ENCODE data around the gene ZNF121. TPM values are rescaled to one million over a fixed set of nuclear protein-coding genes. Genes with fewer than 3 reads are reported as not detected.

ZNF121 gene
- total RNA-seq, result 10 to 100 TPM; 10.1 to 21.0 (median 14.0) TPM

- peaks cover 12% of the 10 kb centered on the region for H3K27me3 ChIP-seq
- WGBS, 2 donors (ENCODE audit: low coverage in 1 of 2), result 0 to 1% methylated on average over 4 to 50 of the region's 51 CpGs
- H3K27ac ChIP-seq, result peak within 1 kb of the TSS; percentile 86 to 92 (median 89)
- intact Hi-C loops (cut with DNase I; ENCODE audit: low total_unique reads), result no loop called here
- H3K4me3 ChIP-seq, result peak within 1 kb of the TSS; percentile 65 to 77 (median 72)
- TF ChIP-seq POLR2AphosphoS5 (IDR thresholded peaks at IDR 0.05), result peak; percentile 47 to 76 (median 55)
- TF ChIP-seq EP300 (IDR thresholded peaks at IDR 0.05; ENCODE audit: low read depth), result no peak
- TF ChIP-seq CTCF (IDR thresholded peaks at IDR 0.05), result no peak
- TF ChIP-seq POLR2A (IDR thresholded peaks at IDR 0.05), result peak; percentile 49
- DNase-seq, result peak; percentile 88
- H3K4me1 ChIP-seq, result peaks cover 7 to 16% (median 9%) of the 10 kb centered on the region in 4 donors
- in situ Hi-C loops (cut with MboI; ENCODE audit: low pct_ligation_motif_present in 1 of 4, low pct_unique_long_range_greater_than_20kb in 1 of 4, low sequenced_read_pairs in 3 of 4), result loop anchor here in 1 of 4 donors (25.0 kb wide), 1 partner anchor 447 kb away; the partner anchor contains the start of genes OR7G3 and ZNF317
- H3K9me3 ChIP-seq, result peaks cover 0 to 15% of the 10 kb centered on the region in 2 donors
- H3K36me3 ChIP-seq, result peaks cover 0 to 19% (median 0%) of the 10 kb centered on the region in 4 donors
Observed at GRCh38 chr19:9584073-9584833, at the start of gene ZNF121. Gene ZNF121, minus strand, starts transcription at chr19:9584504. Its CDS starts 16,407 bp downstream, at chr19:9568097.

GRCh38 chr19:9627856-9628255, 43.6 kb upstream of the ZNF121 start:
- Histone ChIP-seq H3K36me3 (peaks cover 0 to 3% (median 0%) of the 10 kb centered on the region in 4 donors), H3K4me3 (no peak overlapping the region), H3K27ac (no peak overlapping the region), H3K4me1 (peaks cover 0 to 3% (median under 1%) of the 10 kb centered on the region in 4 donors), H3K27me3 (no peaks in the 10 kb centered on the region), H3K9me3 (no peaks in the 10 kb centered on the region)
- no peak for DNase-seq
- intact Hi-C loops (cut with DNase I; ENCODE audit: low total_unique reads), result no loop called here
- in situ Hi-C loops (cut with MboI; ENCODE audit: low pct_ligation_motif_present in 1 of 4, low pct_unique_long_range_greater_than_20kb in 1 of 4, low sequenced_read_pairs in 3 of 4), result loop anchor here in 3 of 4 donors (5.0 to 10.0 kb wide), 2 partner anchors 167 to 169 kb away; no protein-coding TSS in a partner anchor
- 86% methylated on average over 2 of the region's 2 CpGs; no CpG with 5 or more reads in 1 of the 2 donors for WGBS, 2 donors (ENCODE audit: low coverage in 1 of 2)
- TF ChIP-seq POLR2A (IDR thresholded peaks at IDR 0.05) (no peak), CTCF (IDR thresholded peaks at IDR 0.05) (no peak), POLR2AphosphoS5 (IDR thresholded peaks at IDR 0.05) (no peak), EP300 (IDR thresholded peaks at IDR 0.05; ENCODE audit: low read depth) (no peak)

- Histone ChIP-seq H3K4me3 (no peak overlapping the region), H3K4me1 (peaks cover 5 to 25% (median 16%) of the 10 kb centered on the region in 4 donors), H3K27me3 (no peaks in the 10 kb centered on the region), H3K36me3 (peaks cover 0 to 18% (median 8%) of the 10 kb centered on the region in 4 donors), H3K27ac (peak overlapping the region in 1 of 4 donors; percentile 89), H3K9me3 (no peaks in the 10 kb centered on the region)
- 79 to 100% methylated on average over 1 to 2 of the region's 2 CpGs for WGBS, 2 donors (ENCODE audit: low coverage in 1 of 2)
- TF ChIP-seq POLR2AphosphoS5 (IDR thresholded peaks at IDR 0.05) (no peak), POLR2A (IDR thresholded peaks at IDR 0.05) (no peak), EP300 (IDR thresholded peaks at IDR 0.05; ENCODE audit: low read depth) (no peak), CTCF (IDR thresholded peaks at IDR 0.05) (no peak)
- in situ Hi-C loops (cut with MboI; ENCODE audit: low pct_ligation_motif_present in 1 of 4, low pct_unique_long_range_greater_than_20kb in 1 of 4, low sequenced_read_pairs in 3 of 4), result loop anchor here in 3 of 4 donors (5.0 to 10.0 kb wide), 2 partner anchors 170 to 172 kb away; no protein-coding TSS in a partner anchor
- intact Hi-C loops (cut with DNase I; ENCODE audit: low total_unique reads), result loop anchor here (1.0 kb wide), 1 partner anchor 164 kb away; no protein-coding TSS in a partner anchor
- DNase-seq, result no peak
Observed at GRCh38 chr19:9622531-9622930, 38.2 kb upstream of the ZNF121 start.
